HepG2 (cell line): ENCODE results near the gene CDCP2.

Source experiments
- CTCF ChIP-seq: sonication (generic); formaldehyde crosslinking; IDR thresholded peaks from 2 replicates; pipeline ENCODE4 v1.5.0; 2020; ENCODE audit warnings: mild to moderate bottlenecking, missing genetic modification reagents, moderate library complexity
- DNMT1 ChIP-seq: sonication (generic); formaldehyde crosslinking; IDR thresholded peaks from 2 replicates; pipeline ENCODE4 v1.5.1; 2020; ENCODE audit warnings: mild to moderate bottlenecking, missing genetic modification reagents
- GABPA ChIP-seq, 2 experiments: IDR thresholded peaks; 2 replicates each; pipeline ENCODE4 v1.6.1; 2011 to 2016; ENCODE audit warnings: low read depth in 2 of 2, low read length in 1 of 2, missing biosample characterization in 1 of 2, missing genetic modification characterization in 1 of 2
- GMEB2 ChIP-seq: IDR thresholded peaks from 2 replicates; pipeline ENCODE4 v1.6.1; 2016; ENCODE audit warnings: missing biosample characterization, missing genetic modification reagents, low read depth
- HMG20A ChIP-seq: IDR thresholded peaks from 2 replicates; pipeline ENCODE4 v1.6.1; 2016; ENCODE audit warnings: borderline replicate concordance
- MZF1 ChIP-seq: sonication (generic); formaldehyde crosslinking; IDR thresholded peaks from 2 replicates; pipeline ENCODE4 v1.8.1; 2023; ENCODE audit warnings: mild to moderate bottlenecking, missing genetic modification reagents, borderline replicate concordance
- SNRNP70 ChIP-seq: fragments of 200-400 bp; formaldehyde crosslinking; IDR thresholded peaks from 2 replicates; pipeline ENCODE4 v1.6.1; 2017; ENCODE audit warnings: mild to moderate bottlenecking, low read depth, low read length, moderate library complexity
- SP2 ChIP-seq: sonication (generic); formaldehyde crosslinking; IDR thresholded peaks from 2 replicates; pipeline ENCODE4 v1.5.1; 2020; ENCODE audit warnings: mild to moderate bottlenecking, missing genetic modification reagents
- STAT6 ChIP-seq: sonication (generic); formaldehyde crosslinking; IDR thresholded peaks from 2 replicates; pipeline ENCODE4 v1.4.0; 2020; ENCODE audit warnings: missing genetic modification reagents, mild to moderate bottlenecking, borderline replicate concordance
- ZNF138 ChIP-seq: sonication (generic); formaldehyde crosslinking; IDR thresholded peaks from 2 replicates; pipeline ENCODE4 v1.5.0; 2020; ENCODE audit warnings: mild to moderate bottlenecking, low read depth, missing genetic modification reagents
- ZNF282 ChIP-seq: fragments of 450-650 bp; IDR thresholded peaks from 2 replicates; pipeline ENCODE4 v1.6.1; 2018; ENCODE audit not compliant: partially characterized antibody
- ZNF800 ChIP-seq: sonication (generic); formaldehyde crosslinking; IDR thresholded peaks from 2 replicates; pipeline ENCODE4 v1.4.0; 2020; ENCODE audit warnings: missing genetic modification reagents

GRCh38 chr1:54139711-54140110, 13.1 kb downstream of the CDCP2 start:
- no peak for TF ChIP-seq CTCF (CRISPR knock-in tag)
- TF ChIP-seq ZNF138 (CRISPR knock-in tag), result no peak
- TF ChIP-seq ZNF282, result no peak
- no peak for TF ChIP-seq GMEB2 (CRISPR knock-in tag)
- no peak for TF ChIP-seq SP2
- no peak for TF ChIP-seq GABPA (IDR thresholded peaks at IDR 0.05; ENCODE audit: low read depth, low read length)
- TF ChIP-seq GABPA (CRISPR knock-in tag; IDR thresholded peaks at IDR 0.05; ENCODE audit: low read depth), result no peak
- TF ChIP-seq SNRNP70, result no peak
- TF ChIP-seq DNMT1 (CRISPR knock-in tag), result no peak
- no peak for TF ChIP-seq MZF1 (CRISPR knock-in tag)
- TF ChIP-seq ZNF800 (CRISPR knock-in tag), result no peak
- TF ChIP-seq STAT6 (CRISPR knock-in tag), result no peak
- no peak for TF ChIP-seq HMG20A (CRISPR knock-in tag)
